NCI-H446 treated with DMSO at 0.1 percent for 48 hours (cell line): Measurements from ENCODE around the gene MYH16.
"Not testable (repeated sequence)": the region's sequence is repeated elsewhere in the genome, so short reads cannot be mapped to it uniquely, and the experiment has no call there.

Experiments
- DNase-seq: peaks from one replicate; lab custom pipeline; 2025; lab: John Stamatoyannopoulos, UW

MYH16 gene

GRCh38 chr7:99305473-99306260, 33.0 kb downstream of the MYH16 start:
- no peak for DNase-seq

GRCh38 chr7:99308461-99309074, 35.9 kb downstream of the MYH16 start:
- no peak for DNase-seq

- DNase-seq: no peak
Measured at GRCh38 chr7:99309111-99309510, 36.5 kb downstream of the MYH16 start.

- no peak for DNase-seq
Measured at GRCh38 chr7:99310004-99310403, 37.4 kb downstream of the MYH16 start.

GRCh38 chr7:99311702-99312101, 39.1 kb downstream of the MYH16 start:
- DNase-seq: no peak

- DNase-seq: no peak
Measured at GRCh38 chr7:99312316-99313203, 39.9 kb downstream of the MYH16 start.

- no peak for DNase-seq
Measured at GRCh38 chr7:99313204-99313573, 40.5 kb downstream of the MYH16 start.

GRCh38 chr7:99314504-99314903, 41.9 kb downstream of the MYH16 start:
- DNase-seq: no peak

GRCh38 chr7:99320371-99320770, 47.7 kb downstream of the MYH16 start:
- no peak for DNase-seq

GRCh38 chr7:99322659-99323058, 50.0 kb downstream of the MYH16 start:
- DNase-seq: not testable (repeated sequence)

- no peak for DNase-seq
Measured at GRCh38 chr7:99324559-99324958, 51.9 kb downstream of the MYH16 start.

GRCh38 chr7:99325001-99325493, 52.4 kb downstream of the MYH16 start:
- DNase-seq: no peak

GRCh38 chr7:99325592-99326407, 53.2 kb downstream of the MYH16 start, which contains the start of gene ARPC1A:
Gene ARPC1A, plus strand, starts transcription at chr7:99325898. Its CDS starts 7,456 bp downstream, at chr7:99333354.
- DNase-seq: peak; percentile 78

GRCh38 chr7:99326408-99326782, 53.8 kb downstream of the MYH16 start:
- DNase-seq: no peak

GRCh38 chr7:99330314-99330961, 57.8 kb downstream of the MYH16 start:
- DNase-seq: not testable (repeated sequence)

- no peak for DNase-seq
Measured at GRCh38 chr7:99331002-99331401, 58.4 kb downstream of the MYH16 start.

GRCh38 chr7:99339595-99339994, 67.0 kb downstream of the MYH16 start:
- DNase-seq: no peak

GRCh38 chr7:99340659-99341058, 68.0 kb downstream of the MYH16 start:
- no peak for DNase-seq

GRCh38 chr7:99344061-99344647, 71.5 kb downstream of the MYH16 start:
- DNase-seq: no peak

GRCh38 chr7:99350641-99351040, 78.0 kb downstream of the MYH16 start:
- DNase-seq: not testable (repeated sequence)

GRCh38 chr7:99352247-99352646, 79.6 kb downstream of the MYH16 start:
- DNase-seq: no peak
